ENCODE measurements around the gene GUCA1C. TPM values are rescaled to one million over a fixed set of nuclear protein-coding genes. Genes with fewer than 3 reads are reported as not detected.

The GUCA1C gene, protein sequence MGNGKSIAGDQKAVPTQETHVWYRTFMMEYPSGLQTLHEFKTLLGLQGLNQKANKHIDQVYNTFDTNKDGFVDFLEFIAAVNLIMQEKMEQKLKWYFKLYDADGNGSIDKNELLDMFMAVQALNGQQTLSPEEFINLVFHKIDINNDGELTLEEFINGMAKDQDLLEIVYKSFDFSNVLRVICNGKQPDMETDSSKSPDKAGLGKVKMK
- under 1 TPM; 0.24 to 0.47 (median 0.34) TPM for polyA plus RNA-seq (ENCODE audit: insufficient read length in 4 of 4)

DNA sequence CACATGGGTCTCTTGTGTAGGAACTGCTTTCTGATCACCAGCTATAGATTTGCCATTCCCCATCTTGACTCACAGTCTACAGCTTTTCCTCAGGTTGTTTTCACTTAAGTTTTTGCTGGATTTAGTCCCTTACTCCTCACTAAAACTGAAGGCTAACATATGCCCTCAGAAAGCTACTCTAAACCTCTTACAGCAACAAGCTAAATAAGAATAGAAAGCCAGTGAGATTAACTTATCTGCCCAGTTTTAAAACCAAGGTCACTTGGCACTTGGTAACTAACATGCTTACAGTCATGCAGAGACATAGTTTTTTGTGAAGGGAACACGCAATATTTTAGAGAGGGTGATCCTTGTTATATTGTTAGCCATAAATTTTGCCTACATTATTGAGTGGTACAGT, at the start of gene GUCA1C:
Gene GUCA1C (minus strand): TSS at position 180 of the 400 bp plus-strand sequence. CDS start 117 bp downstream, at position 63.
- no peak for DNase-seq (ENCODE audit: low read depth in 4 of 4, low spot score in 3 of 4)

DNA sequence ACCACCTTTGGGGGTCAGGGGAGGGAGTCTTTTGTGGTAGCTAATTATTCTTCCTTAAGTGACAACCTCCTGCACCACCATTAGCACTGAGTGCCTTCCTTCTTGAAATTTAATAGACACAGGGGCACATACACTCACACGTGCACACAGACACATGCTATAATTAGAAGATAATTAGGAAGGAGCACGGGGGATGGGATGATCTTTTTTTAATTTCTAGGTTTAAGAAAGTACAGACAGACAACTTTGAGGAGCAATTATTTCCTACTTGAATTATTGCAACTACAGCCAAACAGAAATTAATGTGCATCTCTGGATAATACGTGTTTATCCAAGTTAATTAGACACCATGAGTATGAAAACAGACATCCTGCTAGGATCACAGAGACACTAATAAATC, 44.8 kb upstream of the GUCA1C start:
- DNase-seq (ENCODE audit: low read depth in 4 of 4, low spot score in 3 of 4), result no peak

DNA sequence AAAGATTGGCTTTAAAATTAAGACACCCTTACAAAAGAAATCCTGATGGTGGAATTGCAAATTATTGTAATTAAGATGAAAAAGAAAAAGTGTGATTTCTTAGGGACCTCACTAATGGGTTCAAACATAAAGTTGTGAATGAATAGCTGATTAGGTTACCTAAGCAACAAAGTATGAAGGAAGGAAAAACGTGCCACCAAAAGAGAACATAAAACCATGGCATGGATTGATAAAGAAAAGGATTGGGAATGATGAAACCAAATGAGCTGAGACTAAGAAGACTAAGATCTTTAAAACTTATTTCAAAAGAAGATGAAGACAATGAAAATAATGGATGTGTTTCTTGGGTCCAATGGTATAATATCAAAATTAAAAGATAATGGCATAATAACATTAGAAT, 32.2 kb upstream of the GUCA1C start:
- DNase-seq (ENCODE audit: low read depth in 4 of 4, low spot score in 3 of 4), result no peak

DNA sequence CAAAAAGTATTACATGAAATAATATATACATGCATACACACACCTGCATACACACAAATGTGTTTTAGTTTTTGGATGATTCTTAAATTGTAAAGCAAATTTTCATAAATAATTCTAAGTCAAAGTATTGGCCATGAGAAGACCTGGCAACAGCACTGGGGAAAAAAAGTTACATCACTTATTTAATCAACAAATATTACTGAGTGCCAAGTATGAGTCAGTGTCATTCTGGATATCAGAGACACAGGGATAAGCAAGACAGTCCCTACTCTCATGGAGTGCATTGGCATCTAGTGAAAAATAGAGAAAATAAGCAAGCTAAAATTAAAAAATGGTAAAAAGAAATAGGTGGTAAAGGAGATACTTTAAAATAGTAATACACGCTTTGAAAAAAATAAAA, 29.4 kb upstream of the GUCA1C start:
- no peak for DNase-seq (ENCODE audit: low read depth in 4 of 4, low spot score in 3 of 4)

DNA sequence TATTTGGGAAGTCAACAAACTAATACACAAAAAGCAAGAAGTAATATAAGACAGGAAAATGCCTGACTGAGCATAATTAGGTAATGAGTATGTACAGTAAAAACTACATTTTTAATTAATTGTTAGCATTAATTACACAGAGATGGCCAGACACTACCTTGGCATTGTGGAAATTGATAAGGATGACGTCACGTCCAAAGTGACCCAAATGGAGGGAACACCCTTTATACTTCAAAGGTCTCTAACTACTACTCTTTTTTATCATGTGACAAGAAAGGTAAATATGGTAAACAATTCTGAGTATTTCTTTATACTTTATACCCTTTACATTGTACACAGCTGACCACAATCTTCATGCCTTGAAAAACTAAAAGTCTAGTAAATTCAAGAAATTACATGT, 22.4 kb upstream of the GUCA1C start:
- DNase-seq (ENCODE audit: low read depth in 4 of 4, low spot score in 3 of 4), result no peak

DNA sequence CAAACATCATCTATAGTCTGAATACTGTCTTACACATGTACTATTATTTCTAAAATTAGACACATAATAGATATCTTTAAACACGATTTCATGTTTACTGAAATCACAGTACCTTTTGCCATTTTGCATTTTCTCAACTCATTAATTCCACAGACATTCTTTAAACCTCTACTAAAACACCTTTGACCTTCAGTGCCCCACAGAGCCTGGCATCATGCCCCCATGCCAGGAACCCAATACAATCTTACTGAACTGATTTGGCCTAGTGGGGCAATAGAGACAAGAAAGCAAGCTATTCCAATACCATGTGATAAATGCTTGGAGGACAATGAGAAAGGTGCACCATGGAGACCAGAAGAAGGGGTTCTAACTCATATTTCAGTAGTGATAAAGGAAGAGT, 19.3 kb upstream of the GUCA1C start:
- DNase-seq (ENCODE audit: low read depth in 4 of 4, low spot score in 3 of 4), result no peak

DNA sequence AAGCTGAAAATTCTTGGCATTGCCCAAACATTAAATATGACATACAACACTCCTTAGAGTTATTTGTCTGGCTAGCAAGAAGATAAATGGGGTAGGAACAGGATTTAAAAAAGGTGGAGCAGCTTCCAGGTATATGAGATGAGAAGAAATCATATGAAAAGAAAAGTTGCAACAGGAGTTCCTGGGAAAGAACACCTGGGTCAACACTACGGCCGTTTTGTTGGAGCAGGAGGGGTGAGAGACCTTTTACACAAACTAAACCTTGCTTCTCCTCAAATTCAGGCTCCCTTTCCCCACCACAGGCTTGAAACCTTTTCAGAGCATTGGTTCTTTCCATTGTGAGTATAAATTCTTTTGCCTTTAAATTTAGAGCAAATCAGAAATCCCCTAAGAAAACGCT, 18.8 kb upstream of the GUCA1C start:
- no peak for DNase-seq (ENCODE audit: low read depth in 4 of 4, low spot score in 3 of 4)

DNA sequence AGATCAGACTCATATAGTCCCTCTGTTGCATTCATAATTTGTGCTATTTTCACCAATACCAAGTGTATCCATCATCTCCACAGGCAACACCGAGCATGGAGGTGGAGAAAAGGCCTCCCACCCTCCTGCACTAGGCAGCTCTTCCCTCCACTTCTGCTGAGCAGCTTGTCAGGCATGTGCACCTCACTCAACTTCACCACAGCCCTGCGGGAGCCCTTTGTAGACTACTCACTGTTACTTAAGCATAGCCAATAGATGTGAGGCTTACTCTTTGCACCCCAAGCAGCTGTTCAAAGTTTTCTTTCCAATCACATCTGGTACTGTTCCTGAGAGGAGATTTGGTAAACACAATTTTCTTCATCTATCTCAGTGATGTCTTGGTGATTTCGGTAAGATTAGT, 16.9 kb upstream of the GUCA1C start:
- no peak for DNase-seq (ENCODE audit: low read depth in 4 of 4, low spot score in 3 of 4)

DNA sequence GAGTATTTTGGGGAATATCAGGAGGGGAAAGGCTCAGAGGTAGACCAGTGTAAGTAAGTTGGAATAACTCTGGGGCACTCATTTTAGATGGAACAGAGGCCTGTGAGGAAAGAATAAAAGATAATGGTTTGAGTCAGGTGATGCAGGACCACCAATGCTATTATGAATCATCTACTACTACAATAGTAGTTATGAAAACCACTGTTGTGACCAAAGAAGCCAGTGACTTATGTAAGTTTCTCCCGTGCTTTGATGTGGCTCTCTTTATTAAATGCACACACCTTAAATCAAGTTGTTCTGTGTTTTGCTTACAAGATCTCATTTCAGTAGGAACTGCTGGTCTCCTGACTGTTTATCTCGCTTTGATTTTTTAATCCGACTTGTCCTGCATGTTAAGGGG, 13.1 kb upstream of the GUCA1C start:
- no peak for DNase-seq (ENCODE audit: low read depth in 4 of 4, low spot score in 3 of 4)

DNA sequence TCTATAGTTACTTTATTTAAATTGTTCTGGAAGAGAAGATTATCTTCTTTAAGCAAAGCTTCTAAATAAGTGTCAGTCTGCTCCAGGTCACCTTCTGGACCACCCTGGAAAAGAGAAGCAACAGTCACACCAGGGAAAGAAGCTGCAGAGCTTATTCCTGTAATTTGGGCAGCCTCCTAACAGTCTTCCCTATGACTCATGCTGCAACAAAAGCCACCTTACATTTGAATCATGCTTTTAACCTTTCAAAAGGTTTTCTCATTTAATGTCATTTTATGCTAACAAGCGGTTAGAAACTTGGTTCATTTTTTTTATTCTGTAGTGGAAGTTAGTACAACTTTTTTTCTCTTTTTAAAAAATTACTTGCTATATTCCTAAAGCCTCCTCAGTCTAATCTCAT, 5.3 kb upstream of the GUCA1C start:
- DNase-seq (ENCODE audit: low read depth in 4 of 4, low spot score in 3 of 4), result no peak

DNA sequence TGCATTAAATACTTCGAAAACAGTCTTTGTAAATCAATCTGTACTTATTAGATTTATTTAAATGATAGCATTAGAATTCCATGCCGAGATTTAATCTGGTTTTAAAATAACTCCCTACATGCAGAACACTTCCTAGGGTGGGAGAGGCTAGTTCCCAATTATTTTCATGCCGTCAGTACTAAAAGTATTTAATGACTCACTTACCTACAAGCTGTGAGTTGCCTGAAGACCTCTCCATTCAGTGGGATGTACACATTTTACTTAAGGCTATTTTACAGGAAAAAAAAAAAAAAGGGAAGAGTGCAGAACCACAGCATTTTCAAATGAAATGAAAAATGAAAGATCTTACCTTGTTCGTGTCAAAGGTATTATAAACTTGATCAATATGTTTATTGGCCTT, 469 bp downstream of the GUCA1C start:
- DNase-seq (ENCODE audit: low read depth in 4 of 4, low spot score in 3 of 4), result no peak

DNA sequence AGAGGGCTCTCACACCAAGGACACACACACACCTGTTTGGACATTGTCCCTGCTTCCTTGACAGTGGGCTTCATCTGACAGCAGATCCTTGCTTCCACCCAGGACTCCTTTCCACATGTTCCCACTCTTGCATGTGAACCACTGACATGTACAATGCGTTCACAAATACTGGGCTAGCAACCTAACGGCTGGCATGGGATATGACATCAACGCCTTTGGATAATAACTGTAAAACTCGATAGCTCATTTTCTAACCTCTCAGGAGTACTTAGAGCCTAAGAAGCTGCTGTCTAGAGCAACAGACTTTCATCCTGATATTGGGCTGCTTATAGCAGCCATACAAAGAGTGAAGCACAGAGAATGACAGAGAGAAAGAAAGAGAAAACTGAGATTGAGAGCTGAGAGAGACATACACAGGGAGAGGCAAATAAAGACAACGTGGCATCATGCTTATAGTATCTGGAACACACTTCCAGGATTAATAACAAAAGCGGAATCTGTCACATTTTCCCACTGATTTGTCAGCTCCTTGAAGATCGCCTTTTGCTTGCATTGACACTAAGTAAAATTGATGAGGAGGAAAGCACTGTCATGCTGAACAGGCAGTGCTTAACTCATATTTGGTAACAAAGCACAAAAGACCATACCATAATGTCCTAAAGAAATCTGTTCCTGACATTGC, 1.7 kb downstream of the GUCA1C start:
- DNase-seq (ENCODE audit: low read depth in 4 of 4, low spot score in 3 of 4), result no peak

DNA sequence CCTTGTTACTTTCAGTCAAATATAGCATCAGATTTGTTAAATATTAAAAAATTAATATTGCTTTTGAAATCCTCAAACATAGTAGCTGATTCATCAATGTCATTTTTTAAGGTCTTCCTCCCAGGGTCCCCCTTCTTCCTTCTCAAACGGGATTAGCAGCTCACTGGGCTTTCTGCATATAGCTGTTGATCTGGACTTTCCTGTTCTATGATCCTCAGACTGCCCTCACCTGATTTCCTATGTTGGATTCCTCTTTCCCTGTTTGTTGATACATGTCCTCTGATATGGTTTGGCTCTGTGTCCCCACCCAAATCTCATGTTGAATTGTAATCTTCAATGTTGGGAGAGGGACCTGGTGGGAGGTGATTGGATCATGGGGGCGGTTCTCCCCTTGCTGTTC, 5.8 kb downstream of the GUCA1C start:
- no peak for DNase-seq (ENCODE audit: low read depth in 4 of 4, low spot score in 3 of 4)

DNA sequence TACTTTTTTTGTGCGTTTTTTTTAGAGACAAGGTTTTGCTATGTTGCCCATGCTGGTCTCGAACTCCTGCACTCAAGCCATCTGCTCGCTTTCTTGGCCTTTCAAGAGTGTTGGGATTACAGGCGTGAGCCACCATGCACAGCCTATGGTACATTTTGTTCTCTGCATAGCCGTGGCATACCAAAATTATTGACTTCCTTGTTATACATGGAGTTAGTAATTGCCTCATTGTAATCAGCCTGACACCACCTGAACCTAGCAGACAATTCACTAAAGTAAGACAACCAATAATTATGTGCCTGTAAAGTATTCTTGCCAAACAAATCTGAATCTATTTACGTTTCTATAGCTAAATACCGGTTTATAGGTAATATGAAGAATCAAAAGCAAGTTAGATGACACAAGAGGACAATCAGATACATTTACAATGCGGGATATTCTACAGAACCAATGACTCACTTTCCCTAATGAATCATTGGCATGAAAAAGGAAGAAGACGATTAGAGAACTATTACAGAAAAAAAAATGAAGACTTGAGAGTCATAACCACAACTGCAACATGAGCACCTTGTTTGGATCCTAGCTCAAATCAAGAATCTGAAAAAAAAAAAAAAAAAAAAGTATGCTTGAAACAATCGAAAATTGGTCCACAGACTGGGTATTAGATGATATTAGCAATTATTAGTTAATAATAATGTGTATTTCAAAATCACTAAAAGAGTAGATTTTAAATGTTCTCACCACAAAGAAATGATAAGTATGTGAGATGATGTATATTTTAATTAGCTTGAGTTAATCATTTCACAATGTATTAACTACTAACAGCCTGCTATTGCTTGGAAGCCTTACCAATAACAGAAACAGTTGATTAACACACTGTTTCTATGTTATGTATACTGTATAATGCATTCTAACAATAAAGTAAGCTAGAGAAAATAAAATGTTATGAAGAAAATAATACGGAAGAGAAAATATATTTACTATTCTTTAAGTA, 7.1 kb downstream of the GUCA1C start:
- DNase-seq (ENCODE audit: low read depth in 4 of 4, low spot score in 3 of 4), result no peak

DNA sequence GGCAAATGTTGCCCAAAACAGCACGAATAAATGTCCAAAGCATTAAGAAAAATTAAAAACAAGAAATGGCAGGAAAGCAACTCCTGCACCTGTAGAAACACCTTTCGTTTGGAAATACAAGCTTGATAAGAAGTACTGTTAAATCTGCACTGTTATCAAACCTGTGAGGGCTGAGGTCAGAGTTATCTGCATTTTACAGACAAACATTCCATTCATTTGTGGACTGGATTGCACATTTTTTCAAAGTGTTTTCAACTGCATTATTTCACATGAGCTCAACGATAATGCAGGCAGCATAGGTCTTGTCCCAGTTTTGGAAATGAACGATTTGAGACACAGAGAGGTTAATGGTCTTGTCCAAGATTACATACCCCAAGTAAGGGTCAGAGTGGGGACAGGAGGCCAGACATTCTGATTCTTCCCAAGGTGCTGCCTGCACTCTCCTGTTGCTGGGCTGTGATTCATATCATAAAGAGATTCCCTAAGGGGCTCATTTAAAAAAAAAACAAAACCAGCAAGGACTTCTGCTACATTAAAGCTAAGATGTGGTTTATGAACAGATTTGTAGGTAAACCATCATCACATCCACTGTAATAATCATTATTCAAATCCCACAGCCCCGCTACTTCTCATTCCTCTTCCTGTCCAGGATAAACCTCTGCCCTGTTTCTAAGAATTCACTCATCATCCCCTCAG, 13.0 kb downstream of the GUCA1C start:
- DNase-seq (ENCODE audit: low read depth in 4 of 4, low spot score in 3 of 4), result no peak

DNA sequence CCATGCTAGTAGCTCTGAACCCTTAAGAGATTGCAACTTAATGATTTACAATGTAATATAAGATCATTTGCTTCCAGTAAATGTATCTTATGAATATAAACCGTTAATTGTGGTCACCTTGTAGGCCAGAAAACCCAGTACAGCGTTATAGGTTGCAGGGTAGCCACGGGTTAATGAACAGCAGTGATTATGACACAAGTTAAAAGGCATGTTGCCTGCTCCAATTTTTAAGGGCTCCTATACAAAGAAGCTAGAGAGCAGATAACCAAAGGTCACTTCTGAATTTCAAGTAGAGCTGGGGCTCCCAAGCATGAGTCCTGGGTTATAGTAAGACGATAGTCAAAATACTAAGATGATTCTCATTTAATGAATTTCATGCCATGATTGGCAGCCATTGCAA, 13.5 kb downstream of the GUCA1C start:
- DNase-seq (ENCODE audit: low read depth in 4 of 4, low spot score in 3 of 4), result no peak

DNA sequence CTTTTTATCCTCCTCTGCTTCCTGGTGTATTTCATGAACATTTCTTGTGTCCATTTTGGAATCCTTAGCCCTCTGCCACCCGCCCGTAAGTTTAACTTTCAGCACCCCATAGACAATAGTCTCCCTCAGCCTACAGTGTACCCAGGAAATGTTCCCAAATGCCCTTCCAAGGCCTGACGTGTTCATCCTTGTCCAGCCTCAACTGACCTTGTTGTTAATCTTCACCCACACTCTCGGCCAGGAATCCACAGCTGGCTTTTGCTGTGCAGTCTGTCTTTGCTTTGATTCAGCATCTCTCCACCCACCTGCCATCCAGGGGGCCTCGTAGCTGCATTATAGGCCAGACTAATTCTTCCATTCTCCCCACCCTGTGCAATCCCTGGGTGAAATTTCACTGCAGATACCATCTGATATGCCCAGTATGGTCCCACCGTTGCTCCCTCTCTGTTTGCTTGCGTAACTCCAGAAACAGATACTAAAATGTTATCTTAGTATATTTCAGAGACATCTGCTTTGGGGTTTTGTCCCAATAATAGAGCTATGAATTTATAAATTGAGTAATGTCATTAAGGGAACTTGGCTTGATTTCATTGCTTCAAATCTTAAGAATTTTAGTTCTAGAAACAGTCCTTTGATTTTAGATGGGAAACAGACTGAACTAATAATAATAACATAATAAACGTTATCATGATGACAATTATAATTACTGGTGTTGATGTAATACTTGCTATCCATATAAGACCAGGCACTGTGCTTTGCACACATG, 16.6 kb downstream of the GUCA1C start:
- no peak for DNase-seq (ENCODE audit: low read depth in 4 of 4, low spot score in 3 of 4)

DNA sequence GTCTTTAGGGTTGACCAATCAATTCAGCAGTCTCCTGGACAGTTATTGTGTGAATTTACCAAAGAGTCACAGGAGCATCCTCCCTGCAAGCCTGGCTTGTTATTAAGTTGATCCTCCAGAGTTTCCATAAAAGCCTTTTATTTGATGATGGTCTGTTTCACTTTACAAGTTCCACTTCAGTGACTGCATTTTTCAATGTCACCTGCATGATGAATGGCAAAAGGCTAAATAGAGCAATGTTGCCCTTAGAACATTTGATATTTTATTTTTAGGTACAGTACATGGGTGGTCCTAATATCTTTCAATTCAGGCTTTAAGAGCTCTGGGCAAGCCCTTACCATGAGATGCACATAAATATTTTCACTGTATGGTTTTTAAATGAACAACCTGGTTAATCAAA, 22.6 kb downstream of the GUCA1C start:
- no peak for DNase-seq (ENCODE audit: low read depth in 4 of 4, low spot score in 3 of 4)

DNA sequence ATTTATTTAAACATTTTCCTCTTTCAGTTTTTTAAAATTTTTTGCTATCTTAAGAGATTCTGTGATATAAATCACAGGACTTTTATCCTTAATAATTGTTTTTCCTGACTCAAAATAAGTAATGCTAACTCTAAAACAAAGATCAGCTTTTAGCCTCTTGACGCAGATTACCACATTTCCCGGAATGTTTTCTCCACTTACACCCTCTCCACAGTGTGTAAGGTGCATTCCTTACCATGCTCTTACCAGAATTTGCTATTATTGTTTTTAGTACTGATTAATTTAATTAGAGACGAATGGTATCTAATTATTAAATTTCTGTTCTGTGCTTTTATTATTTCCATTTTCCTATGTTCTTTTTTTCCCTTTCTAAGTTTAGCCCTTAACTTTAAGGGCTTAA, 34.8 kb downstream of the GUCA1C start:
- no peak for DNase-seq (ENCODE audit: low read depth in 4 of 4, low spot score in 3 of 4)

Measured in right renal pelvis (tissue), 4 donors.